Smooth muscle cell (in vitro differentiated cells): ENCODE results near the gene HOXB6. TPM values are rescaled to one million over a fixed set of nuclear protein-coding genes. Genes with fewer than 3 reads are reported as not detected.

Experiments used
- DNase-seq: peaks from one replicate; lab custom pipeline; 2025; ENCODE audit not compliant: unreplicated experiment; lab: John Stamatoyannopoulos, UW
- H2AFZ ChIP-seq: fragments of 200-600 bp; sonication (generic); 2 replicates; pipeline ENCODE4 v1.6.0; 2016; ENCODE audit warnings: antibody characterized with exemption, low read depth, mild to moderate bottlenecking
- H3F3A ChIP-seq: fragments of 200-600 bp; sonication (generic); 2 replicates; pipeline ENCODE4 v1.6.0; 2017; ENCODE audit warnings: antibody characterized with exemption, low read depth
- H3K27ac ChIP-seq: fragments of 200-600 bp; sonication (generic); 2 replicates; pipeline ENCODE4 v1.5.1; 2016; ENCODE audit warnings: low read depth, mild to moderate bottlenecking
- H3K27me3 ChIP-seq: fragments of 200-600 bp; sonication (generic); 2 replicates; pipeline ENCODE4 v1.6.1; 2016; ENCODE audit warnings: low read depth, mild to moderate bottlenecking
- H3K36me3 ChIP-seq: fragments of 200-600 bp; sonication (generic); 2 replicates; pipeline ENCODE4 v1.5.1; 2016; ENCODE audit warnings: low read depth
- H3K4me1 ChIP-seq: fragments of 200-600 bp; sonication (generic); 2 replicates; pipeline ENCODE4 v1.5.1; 2016; ENCODE audit warnings: low read depth
- H3K4me2 ChIP-seq: fragments of 200-600 bp; sonication (generic); 2 replicates; pipeline ENCODE4 v1.6.0; 2016; ENCODE audit warnings: mild to moderate bottlenecking
- H3K4me3 ChIP-seq: fragments of 200-600 bp; sonication (generic); 2 replicates; pipeline ENCODE4 v1.5.1; 2016; ENCODE audit warnings: mild to moderate bottlenecking
- H3K79me2 ChIP-seq: fragments of 200-600 bp; sonication (generic); 2 replicates; pipeline ENCODE4 v1.6.0; 2016; ENCODE audit warnings: low read depth, mild to moderate bottlenecking
- H3K9ac ChIP-seq: fragments of 200-600 bp; sonication (generic); 2 replicates; pipeline ENCODE4 v1.6.0; 2016; ENCODE audit warnings: low read depth
- H3K9me3 ChIP-seq: fragments of 200-600 bp; sonication (generic); replicated peaks from 2 replicates; pipeline ENCODE4 v1.5.1; 2016; ENCODE audit warnings: low read depth
- H4K20me1 ChIP-seq: fragments of 200-600 bp; sonication (generic); 2 replicates; pipeline ENCODE4 v1.6.0; 2016; ENCODE audit warnings: low read depth
- WGBS: methylation state at CpG from one replicate; pipeline ENCODE4 v1.1.7; 2016; ENCODE audit warnings: low lambda C conversion rate; 5-methylcytosine and 5-hydroxymethylcytosine counted together
- polyA plus RNA-seq: library from polyadenylated mRNA; unstranded; fragments of >200 nt; fragmentation: Nextera tagmentation; extraction: Ambion mirVana; gene quantifications from 2 replicates; pipeline ENCODE4 v1.2.1, GENCODE V29; 2016
- total RNA-seq: library from RNA; depleted of rRNA; stranded (reverse); fragments of >200 nt; gene quantifications from 2 replicates; pipeline ENCODE4 v1.2.3, GENCODE V29; 2014
- TF ChIP-seq, protein P1 (sequence below): fragments of 200-600 bp; sonication (generic); IDR thresholded peaks from 2 replicates; pipeline ENCODE4 v1.5.1; 2017; ENCODE audit warnings: borderline replicate concordance, mild to moderate bottlenecking, antibody characterized with exemption; ENCODE audit not compliant: insufficient read depth, poor library complexity, severe bottlenecking

HOXB6 gene
- total and polyA plus RNA-seq, 2 experiments from 2014 or later: 6.3 to 9.3 TPM

DNA sequence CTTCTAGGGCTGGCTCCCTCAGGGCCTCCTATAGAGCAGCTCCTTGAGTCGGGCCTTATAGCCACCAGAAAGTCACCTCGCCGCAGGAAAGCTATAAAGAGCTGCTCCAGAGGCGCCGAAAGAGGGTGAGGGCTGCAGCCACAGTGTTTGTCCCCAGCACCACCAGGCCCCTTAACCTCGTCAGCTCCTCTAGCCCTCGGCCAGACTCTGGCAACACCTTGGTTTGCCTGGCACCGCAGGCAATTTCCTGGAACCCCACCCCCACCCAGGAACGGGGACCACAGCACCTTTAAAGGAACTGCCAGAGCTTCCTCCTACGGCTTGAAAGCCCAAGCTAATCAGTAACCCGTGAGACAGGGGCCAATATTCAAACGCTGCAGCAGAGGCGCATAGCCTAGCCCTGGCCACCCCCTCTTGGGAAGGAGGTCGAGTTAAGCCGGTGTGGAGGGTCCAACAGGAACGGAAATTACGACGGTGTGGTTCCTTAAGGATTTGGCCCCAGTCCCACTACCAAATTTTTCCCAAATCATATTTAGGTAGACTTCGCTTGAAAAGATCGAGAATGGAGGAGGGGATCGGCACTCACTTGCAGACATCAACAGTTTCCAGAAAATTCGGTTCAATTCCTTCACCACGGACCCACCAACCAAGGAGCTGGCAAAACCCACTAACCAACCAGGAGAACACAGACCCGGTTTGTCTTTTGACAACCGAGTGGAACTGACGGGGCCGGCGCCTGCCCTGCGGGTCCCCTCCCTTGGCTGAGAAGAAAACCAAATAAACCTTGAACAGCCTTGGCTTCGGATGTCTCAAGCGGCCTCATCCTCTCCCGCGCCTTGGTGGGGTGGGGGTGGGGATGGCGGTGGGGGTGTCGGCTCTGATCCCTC is 3.0 kb downstream of the HOXB6 start:
- H3F3A ChIP-seq: peaks cover 20% of the 10 kb centered on the region
- DNase-seq: no peak
- H2AFZ ChIP-seq: no peak overlapping the region
- peak overlapping the region; percentile 98 for H3K4me2 ChIP-seq
- WGBS: 5% methylated on average over 35 of the region's 35 CpGs
- peak overlapping the region; percentile 79 for H3K27ac ChIP-seq
- H3K27me3 ChIP-seq: peaks cover 7% of the 10 kb centered on the region
- TF ChIP-seq, protein P1, sequence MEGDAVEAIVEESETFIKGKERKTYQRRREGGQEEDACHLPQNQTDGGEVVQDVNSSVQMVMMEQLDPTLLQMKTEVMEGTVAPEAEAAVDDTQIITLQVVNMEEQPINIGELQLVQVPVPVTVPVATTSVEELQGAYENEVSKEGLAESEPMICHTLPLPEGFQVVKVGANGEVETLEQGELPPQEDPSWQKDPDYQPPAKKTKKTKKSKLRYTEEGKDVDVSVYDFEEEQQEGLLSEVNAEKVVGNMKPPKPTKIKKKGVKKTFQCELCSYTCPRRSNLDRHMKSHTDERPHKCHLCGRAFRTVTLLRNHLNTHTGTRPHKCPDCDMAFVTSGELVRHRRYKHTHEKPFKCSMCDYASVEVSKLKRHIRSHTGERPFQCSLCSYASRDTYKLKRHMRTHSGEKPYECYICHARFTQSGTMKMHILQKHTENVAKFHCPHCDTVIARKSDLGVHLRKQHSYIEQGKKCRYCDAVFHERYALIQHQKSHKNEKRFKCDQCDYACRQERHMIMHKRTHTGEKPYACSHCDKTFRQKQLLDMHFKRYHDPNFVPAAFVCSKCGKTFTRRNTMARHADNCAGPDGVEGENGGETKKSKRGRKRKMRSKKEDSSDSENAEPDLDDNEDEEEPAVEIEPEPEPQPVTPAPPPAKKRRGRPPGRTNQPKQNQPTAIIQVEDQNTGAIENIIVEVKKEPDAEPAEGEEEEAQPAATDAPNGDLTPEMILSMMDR: no peak
- no peaks in the 10 kb centered on the region for H3K9me3 ChIP-seq
- peaks cover 9% of the 10 kb centered on the region for H3K4me1 ChIP-seq
- peak overlapping the region; percentile 35 for H3K9ac ChIP-seq
- peaks cover 81% of the 10 kb centered on the region for H3K79me2 ChIP-seq
- H3K36me3 ChIP-seq: no peaks in the 10 kb centered on the region
- peaks cover 68% of the 10 kb centered on the region for H4K20me1 ChIP-seq
- peak overlapping the region; percentile 66 for H3K4me3 ChIP-seq

DNA sequence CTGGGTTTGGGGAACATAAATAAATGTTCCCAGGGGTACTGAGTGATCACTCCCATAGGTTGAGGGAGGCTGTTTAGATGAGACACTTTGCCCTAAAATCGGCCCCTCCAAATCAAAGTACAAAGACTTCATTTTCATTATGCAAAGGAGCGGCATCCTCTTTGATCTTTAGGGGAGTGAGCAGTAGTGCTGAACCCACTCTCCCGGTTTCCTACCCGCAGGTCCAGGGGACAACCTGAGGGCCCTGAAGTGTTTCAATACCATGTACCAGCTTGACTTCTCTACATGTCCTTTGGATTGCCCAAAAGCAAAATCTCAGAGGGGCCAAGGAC is 3.6 kb downstream of the HOXB6 start:
- peaks cover 86% of the 10 kb centered on the region for H3K79me2 ChIP-seq
- no peak overlapping the region for H2AFZ ChIP-seq

DNA sequence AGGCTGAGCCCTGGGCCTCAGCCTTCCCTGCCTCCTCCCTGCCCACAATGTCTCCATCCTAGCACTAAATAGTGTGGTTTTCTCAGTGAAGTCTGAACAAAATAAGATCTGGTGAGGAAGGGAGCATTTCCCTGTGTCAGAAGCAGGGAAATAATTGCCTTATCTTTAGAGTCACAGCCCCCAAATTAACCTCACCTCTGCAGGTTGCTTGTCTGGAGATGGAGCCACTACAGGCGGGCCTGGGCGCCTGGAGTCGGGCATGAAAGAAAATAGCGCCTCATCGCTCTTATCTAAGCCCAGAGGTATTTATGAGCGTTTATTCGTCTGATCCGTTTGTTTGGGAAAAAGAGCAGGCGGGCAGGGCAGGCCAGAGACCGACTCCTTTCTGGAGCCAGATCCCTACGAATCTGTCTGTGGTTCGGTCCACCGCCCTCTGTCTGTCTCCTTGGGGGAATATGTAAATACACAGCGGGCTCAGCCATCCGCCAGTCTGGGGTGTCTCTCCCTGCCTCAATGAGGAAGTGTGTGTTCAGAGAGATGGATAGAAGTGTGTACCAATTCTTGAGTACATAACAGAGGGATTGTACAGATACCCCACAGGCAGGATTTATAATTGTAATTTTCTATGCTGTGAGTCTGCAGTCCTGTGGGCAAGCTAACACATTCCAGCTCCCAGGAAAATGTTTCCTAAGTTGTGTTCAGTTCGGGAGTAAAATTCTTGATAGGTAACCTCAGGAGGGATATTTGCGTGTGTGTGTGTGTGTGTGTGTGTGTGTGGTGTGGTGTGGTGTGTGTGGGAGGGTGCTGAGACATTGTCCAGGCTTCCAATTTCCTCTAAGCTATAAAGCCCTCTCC is 4.3 kb downstream of the HOXB6 start:
- peaks cover 9% of the 10 kb centered on the region for H3K4me1 ChIP-seq
- peak overlapping the region; percentile 98 for H3K4me2 ChIP-seq
- H3K9me3 ChIP-seq: no peaks in the 10 kb centered on the region
- H4K20me1 ChIP-seq: peaks cover 81% of the 10 kb centered on the region
- no peaks in the 10 kb centered on the region for H3K36me3 ChIP-seq
- TF ChIP-seq, protein P1: no peak
- peak overlapping the region; percentile 79 for H3K27ac ChIP-seq
- peaks cover 20% of the 10 kb centered on the region for H3F3A ChIP-seq
- no peak overlapping the region for H3K9ac ChIP-seq
- WGBS: 4% methylated on average over 17 of the region's 17 CpGs
- no peak for DNase-seq
- peaks cover 91% of the 10 kb centered on the region for H3K79me2 ChIP-seq
- peak overlapping the region; percentile 66 for H3K4me3 ChIP-seq
- peaks cover 7% of the 10 kb centered on the region for H3K27me3 ChIP-seq
- H2AFZ ChIP-seq: no peak overlapping the region

More for the DNA sequence above, 3.6 kb downstream of the HOXB6 start:
- Histone ChIP-seq H3K4me2 (peak overlapping the region; percentile 98), H3K27ac (peak overlapping the region; percentile 79), H3K9me3 (no peaks in the 10 kb centered on the region), H3K36me3 (no peaks in the 10 kb centered on the region), H3K27me3 (peaks cover 7% of the 10 kb centered on the region), H3K4me1 (peaks cover 9% of the 10 kb centered on the region), H4K20me1 (peaks cover 74% of the 10 kb centered on the region), H3K4me3 (peak overlapping the region; percentile 66), H3F3A (peaks cover 20% of the 10 kb centered on the region), H3K9ac (peak overlapping the region; percentile 35)
- DNase-seq: no peak
- TF ChIP-seq, protein P1: no peak
- WGBS: 14% methylated on average over 4 of the region's 4 CpGs
